OCI-LY3 (cell line): ENCODE results near the gene RASL12.
A peak's percentile ranks its signal among the peaks of the same experiment; 100 is the strongest.

Experiments
- EZH2phosphoT487 ChIP-seq: fragments of 200-600 bp; shearing (Covaris generic); IDR thresholded peaks from 2 replicates; pipeline ENCODE4 v1.6.1; 2018; ENCODE audit warnings: antibody characterized with exemption, mixed run types, low read depth
- TF ChIP-seq, protein P1 (sequence below): fragments of 200-600, 300-600 bp; sonication (generic); IDR thresholded peaks from 2 replicates; pipeline ENCODE4 v1.5.1; 2014; ENCODE audit warnings: antibody characterized with exemption, low read length, low read depth

DNA sequence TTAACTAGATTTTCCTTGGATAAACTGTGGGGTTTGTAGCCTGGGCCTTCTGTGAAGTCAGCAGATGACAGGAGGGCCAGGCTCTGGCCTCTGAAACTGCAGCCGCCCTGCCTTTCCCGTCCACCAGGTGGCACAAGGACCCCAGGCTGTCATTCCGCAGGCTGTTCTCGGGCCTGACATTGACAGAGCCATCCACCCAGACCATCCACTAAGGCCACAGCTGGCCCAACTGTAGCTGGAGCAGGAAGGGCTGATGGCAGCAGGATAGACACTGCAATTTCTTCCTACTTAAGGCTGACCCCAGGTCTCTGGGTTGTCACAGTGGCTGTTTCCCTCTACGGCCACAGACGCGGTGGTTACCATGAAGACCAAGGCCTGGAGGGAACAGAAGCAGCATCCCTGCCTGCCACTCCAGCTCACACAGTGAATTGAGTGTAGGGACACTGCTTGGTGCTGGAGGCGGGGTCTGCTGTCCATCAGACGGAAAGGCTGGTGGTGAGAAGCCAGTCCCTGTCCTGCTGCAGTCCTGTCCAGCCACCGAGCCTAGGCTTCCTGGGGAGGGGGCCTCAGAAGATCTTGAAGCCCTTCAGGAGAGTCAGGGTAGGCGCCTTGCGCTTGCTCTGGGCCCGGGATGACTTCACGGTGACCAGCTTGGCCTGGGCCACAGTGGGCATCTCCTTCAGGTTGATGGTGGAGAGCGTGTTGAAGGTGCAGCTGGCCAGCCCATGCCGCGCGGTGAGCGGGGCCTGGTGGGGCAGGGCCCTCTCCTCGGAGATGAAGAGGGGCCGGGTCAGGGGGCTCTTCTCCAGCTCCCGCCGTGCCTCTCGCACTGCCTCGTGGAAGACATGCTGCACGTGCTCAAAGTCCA, 13.2 kb downstream of the RASL12 start:
- TF ChIP-seq, protein P1, sequence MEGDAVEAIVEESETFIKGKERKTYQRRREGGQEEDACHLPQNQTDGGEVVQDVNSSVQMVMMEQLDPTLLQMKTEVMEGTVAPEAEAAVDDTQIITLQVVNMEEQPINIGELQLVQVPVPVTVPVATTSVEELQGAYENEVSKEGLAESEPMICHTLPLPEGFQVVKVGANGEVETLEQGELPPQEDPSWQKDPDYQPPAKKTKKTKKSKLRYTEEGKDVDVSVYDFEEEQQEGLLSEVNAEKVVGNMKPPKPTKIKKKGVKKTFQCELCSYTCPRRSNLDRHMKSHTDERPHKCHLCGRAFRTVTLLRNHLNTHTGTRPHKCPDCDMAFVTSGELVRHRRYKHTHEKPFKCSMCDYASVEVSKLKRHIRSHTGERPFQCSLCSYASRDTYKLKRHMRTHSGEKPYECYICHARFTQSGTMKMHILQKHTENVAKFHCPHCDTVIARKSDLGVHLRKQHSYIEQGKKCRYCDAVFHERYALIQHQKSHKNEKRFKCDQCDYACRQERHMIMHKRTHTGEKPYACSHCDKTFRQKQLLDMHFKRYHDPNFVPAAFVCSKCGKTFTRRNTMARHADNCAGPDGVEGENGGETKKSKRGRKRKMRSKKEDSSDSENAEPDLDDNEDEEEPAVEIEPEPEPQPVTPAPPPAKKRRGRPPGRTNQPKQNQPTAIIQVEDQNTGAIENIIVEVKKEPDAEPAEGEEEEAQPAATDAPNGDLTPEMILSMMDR: peak; percentile 85
- TF ChIP-seq EZH2phosphoT487: no peak
